ENCODE measurements around the gene MTOR. TPM values are rescaled to one million over a fixed set of nuclear protein-coding genes. Genes with fewer than 3 reads are reported as not detected.

Gene MTOR
- total RNA-seq, 1 donor from 2014 or later: 43.6 TPM

- peaks cover 18% of the 10 kb centered on the region for H3K4me1 Mint-ChIP-seq (ENCODE audit: low read depth, unreplicated experiment)
- no peak for TF ChIP-seq EZH2 (IDR thresholded peaks at IDR 0.05; ENCODE audit: insufficient read depth, low read length)
- no peak for TF ChIP-seq CTCF (IDR thresholded peaks at IDR 0.05; ENCODE audit: insufficient read depth, low read depth, low read length)
- no peak overlapping the region for H3K27ac ChIP-seq (ENCODE audit: low read depth, low read length)
- no peak overlapping the region for H3K4me3 ChIP-seq (ENCODE audit: insufficient read depth, low read depth, low read length)
- H3K4me3 Mint-ChIP-seq (ENCODE audit: unreplicated experiment): no peak overlapping the region
- DNase-seq (ENCODE audit: low read depth) (no peak), FAIRE-seq (no peak)
- no peaks in the 10 kb centered on the region for H3K79me2 ChIP-seq (ENCODE audit: insufficient read depth, low read length)
- H3K4me2 ChIP-seq (ENCODE audit: low read length): no peak overlapping the region
- peaks cover 47% of the 10 kb centered on the region for H4K20me1 ChIP-seq (ENCODE audit: insufficient read depth, low read length)
- no peaks in the 10 kb centered on the region for H3K9me3 ChIP-seq (ENCODE audit: insufficient read depth, low read depth, low read length)
- H3K27me3 Mint-ChIP-seq (ENCODE audit: low read depth, unreplicated experiment): no peaks in the 10 kb centered on the region
- H3K27me3 ChIP-seq (ENCODE audit: insufficient read depth, low read length): no peaks in the 10 kb centered on the region
- peaks cover 17% of the 10 kb centered on the region for H3K36me3 Mint-ChIP-seq (ENCODE audit: low read depth, unreplicated experiment)
- peaks cover 35% of the 10 kb centered on the region for H3K36me3 ChIP-seq (ENCODE audit: insufficient read depth, low read length)
- no peak overlapping the region for H2AFZ ChIP-seq (ENCODE audit: low read depth, low read length)
- H3K9me3 Mint-ChIP-seq (ENCODE audit: unreplicated experiment): no peaks in the 10 kb centered on the region
- H3K27ac Mint-ChIP-seq (ENCODE audit: unreplicated experiment): no peak overlapping the region
- no peak overlapping the region for H3K9ac ChIP-seq (ENCODE audit: low read length)
- H3K4me1 ChIP-seq (ENCODE audit: insufficient read depth, low read length): no peaks in the 10 kb centered on the region
Observed at GRCh38 chr1:11193376-11193775, 69.0 kb downstream of the MTOR start.

DNA sequence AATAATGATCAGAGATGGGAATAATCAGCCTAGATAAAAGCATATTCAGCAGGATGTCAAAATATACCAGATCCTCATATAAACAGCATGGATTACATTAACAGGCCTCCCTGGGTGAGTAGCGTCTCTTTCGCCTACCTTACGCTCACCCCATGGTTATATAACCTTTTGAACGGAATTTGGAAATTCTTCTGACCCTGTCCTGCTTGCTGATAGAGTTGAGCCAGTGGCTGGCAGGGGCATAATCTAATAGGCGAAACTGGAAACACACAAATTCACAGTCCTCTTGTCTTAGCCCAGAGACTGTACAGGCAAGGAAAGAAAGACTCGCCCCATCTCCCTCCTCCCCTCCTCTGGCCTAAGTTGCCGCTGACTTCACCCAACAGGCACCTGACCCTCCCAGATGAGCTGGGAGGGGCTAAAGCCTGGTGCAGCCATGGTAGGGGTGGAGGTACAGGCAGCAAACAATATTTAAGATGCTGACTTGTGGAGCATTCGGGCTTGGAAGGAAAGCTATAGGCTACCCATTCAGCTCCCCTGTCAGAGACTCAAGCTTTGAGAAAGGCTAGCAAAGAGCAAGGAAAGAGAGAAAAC lies 73.4 kb downstream of the MTOR start, which contains the start of gene ANGPTL7:
Gene ANGPTL7 (plus strand): TSS at position 498 of the 594 bp plus-strand sequence. CDS start 225 bp downstream, outside the sequence.
- TF ChIP-seq EZH2 (IDR thresholded peaks at IDR 0.05; ENCODE audit: insufficient read depth, low read length) (no peak), CTCF (IDR thresholded peaks at IDR 0.05; ENCODE audit: insufficient read depth, low read depth, low read length) (no peak)
- H3K9me3 ChIP-seq (ENCODE audit: insufficient read depth, low read depth, low read length): no peaks in the 10 kb centered on the region

DNA sequence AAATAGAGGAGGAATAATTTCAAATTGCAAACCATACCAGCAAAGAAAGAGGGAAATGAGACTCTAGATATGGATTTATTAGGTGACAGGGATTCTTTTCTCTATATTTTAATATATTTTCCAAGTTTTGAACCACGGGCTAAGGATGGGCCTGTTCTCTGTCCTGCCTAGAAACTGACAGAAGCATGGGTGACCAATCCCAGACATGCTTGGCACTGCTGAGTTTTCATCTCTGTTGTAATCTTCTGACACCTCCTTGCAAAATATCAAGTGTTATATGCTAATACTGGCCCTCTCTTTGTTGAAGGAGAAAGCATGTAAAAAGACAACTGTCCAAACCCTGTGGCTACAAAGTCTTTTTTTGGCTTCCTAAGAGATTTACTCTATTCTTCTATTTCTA lies 74.0 kb downstream of the MTOR start:
- Histone ChIP-seq H3K4me3 (ENCODE audit: insufficient read depth, low read depth, low read length) (no peak overlapping the region), H3K4me2 (ENCODE audit: low read length) (no peak overlapping the region), H3K27me3 (ENCODE audit: insufficient read depth, low read length) (no peaks in the 10 kb centered on the region), H3K9me3 (ENCODE audit: insufficient read depth, low read depth, low read length) (no peaks in the 10 kb centered on the region), H3K79me2 (ENCODE audit: insufficient read depth, low read length) (no peaks in the 10 kb centered on the region), H3K27ac (ENCODE audit: low read depth, low read length) (no peak overlapping the region), H4K20me1 (ENCODE audit: insufficient read depth, low read length) (peaks cover 27% of the 10 kb centered on the region), H2AFZ (ENCODE audit: low read depth, low read length) (no peak overlapping the region), H3K36me3 (ENCODE audit: insufficient read depth, low read length) (peaks cover 18% of the 10 kb centered on the region), H3K4me1 (ENCODE audit: insufficient read depth, low read length) (no peaks in the 10 kb centered on the region), H3K9ac (ENCODE audit: low read length) (no peak overlapping the region)
- DNase-seq (ENCODE audit: low read depth) (no peak), FAIRE-seq (no peak)
- Mint-ChIP-seq H3K4me1 (ENCODE audit: low read depth, unreplicated experiment) (peaks cover 19% of the 10 kb centered on the region), H3K36me3 (ENCODE audit: low read depth, unreplicated experiment) (peaks cover 11% of the 10 kb centered on the region), H3K27ac (ENCODE audit: unreplicated experiment) (peak overlapping the region; percentile 19), H3K27me3 (ENCODE audit: low read depth, unreplicated experiment) (no peaks in the 10 kb centered on the region), H3K4me3 (ENCODE audit: unreplicated experiment) (no peak overlapping the region), H3K9me3 (ENCODE audit: unreplicated experiment) (no peaks in the 10 kb centered on the region)
- TF ChIP-seq EZH2 (IDR thresholded peaks at IDR 0.05; ENCODE audit: insufficient read depth, low read length) (no peak), CTCF (IDR thresholded peaks at IDR 0.05; ENCODE audit: insufficient read depth, low read depth, low read length) (no peak)

More for the DNA sequence above, 73.4 kb downstream of the MTOR start, which contains the start of gene ANGPTL7:
- peak within 1 kb of the TSS; percentile 47 for H3K27ac Mint-ChIP-seq (ENCODE audit: unreplicated experiment)
- Histone ChIP-seq H3K4me2 (ENCODE audit: low read length) (no peak within 1 kb of the TSS), H3K4me1 (ENCODE audit: insufficient read depth, low read length) (no peaks in the 10 kb centered on the region), H4K20me1 (ENCODE audit: insufficient read depth, low read length) (peaks cover 31% of the 10 kb centered on the region), H3K27me3 (ENCODE audit: insufficient read depth, low read length) (no peaks in the 10 kb centered on the region), H3K79me2 (ENCODE audit: insufficient read depth, low read length) (no peaks in the 10 kb centered on the region), H3K36me3 (ENCODE audit: insufficient read depth, low read length) (peaks cover 23% of the 10 kb centered on the region), H3K9ac (ENCODE audit: low read length) (no peak within 1 kb of the TSS), H2AFZ (ENCODE audit: low read depth, low read length) (no peak within 1 kb of the TSS), H3K27ac (ENCODE audit: low read depth, low read length) (no peak within 1 kb of the TSS), H3K4me3 (ENCODE audit: insufficient read depth, low read depth, low read length) (no peak within 1 kb of the TSS)
- H3K4me3 Mint-ChIP-seq (ENCODE audit: unreplicated experiment): peak within 1 kb of the TSS; percentile 57
- no peaks in the 10 kb centered on the region for H3K27me3 Mint-ChIP-seq (ENCODE audit: low read depth, unreplicated experiment)
- no peaks in the 10 kb centered on the region for H3K9me3 Mint-ChIP-seq (ENCODE audit: unreplicated experiment)
- peaks cover 19% of the 10 kb centered on the region for H3K4me1 Mint-ChIP-seq (ENCODE audit: low read depth, unreplicated experiment)
- FAIRE-seq (no peak), DNase-seq (ENCODE audit: low read depth) (no peak)
- H3K36me3 Mint-ChIP-seq (ENCODE audit: low read depth, unreplicated experiment): peaks cover 11% of the 10 kb centered on the region
